Neural cell (in vitro differentiated cells): ENCODE data around the gene SLK. TPM values are rescaled to one million over a fixed set of nuclear protein-coding genes. Genes with fewer than 3 reads are reported as not detected.

Source experiments
- H2AFZ ChIP-seq: fragments of 200-600, 300-800 bp; sonication (generic), shearing (Covaris generic); 2 replicates; pipeline ENCODE4 v1.6.0; 2014; ENCODE audit warnings: low read depth, mild to moderate bottlenecking, antibody characterized with exemption, low read length, moderate library complexity
- H3F3A ChIP-seq: fragments of 200-600 bp; shearing (Covaris generic); 2 replicates; pipeline ENCODE4 v1.6.1; 2016; ENCODE audit warnings: mild to moderate bottlenecking, moderate library complexity, mixed read lengths, antibody characterized with exemption, low read length; ENCODE audit not compliant: insufficient read depth, poor library complexity, severe bottlenecking
- H3K27ac ChIP-seq: fragments of 200-600, 300-800 bp; sonication (generic), shearing (Covaris generic); 2 replicates; pipeline ENCODE4 v1.5.1; 2014; ENCODE audit warnings: mild to moderate bottlenecking, low read length, moderate library complexity
- H3K27me3 ChIP-seq: fragments of 300-800, 200-600 bp; sonication (generic), shearing (Covaris generic); 2 replicates; pipeline ENCODE4 v1.6.0; 2014; ENCODE audit warnings: mild to moderate bottlenecking, low read depth, low read length, moderate library complexity; ENCODE audit not compliant: insufficient read depth
- H3K36me3 ChIP-seq: fragments of 300-800, 200-600 bp; sonication (generic), shearing (Covaris generic); 2 replicates; pipeline ENCODE4 v1.5.1; 2014; ENCODE audit warnings: mild to moderate bottlenecking, antibody characterized with exemption, low read length, moderate library complexity; ENCODE audit not compliant: insufficient read depth
- H3K4me2 ChIP-seq: fragments of 300-800, 200-600 bp; sonication (generic), shearing (Covaris generic); 2 replicates; pipeline ENCODE4 v1.6.0; 2014; ENCODE audit warnings: mild to moderate bottlenecking, low read length
- H3K4me3 ChIP-seq: fragments of 300-800, 200-600 bp; sonication (generic), shearing (Covaris generic); 2 replicates; pipeline ENCODE4 v1.5.1; 2014; ENCODE audit warnings: mild to moderate bottlenecking, low read length, moderate library complexity
- H3K79me2 ChIP-seq: fragments of 200-600 bp; shearing (Covaris generic); replicated peaks from 2 replicates; pipeline ENCODE4 v1.6.0; 2014; ENCODE audit warnings: mild to moderate bottlenecking, low read length, moderate library complexity; ENCODE audit not compliant: insufficient read depth
- H3K9ac ChIP-seq: fragments of 300-800, 200-600 bp; sonication (generic), shearing (Covaris generic); 2 replicates; pipeline ENCODE4 v1.6.1; 2016; ENCODE audit warnings: mild to moderate bottlenecking, low read length, mixed read lengths
- H3K9me2 ChIP-seq: fragments of 200-600 bp; shearing (Covaris generic); 2 replicates; pipeline ENCODE4 v1.6.1; 2016; ENCODE audit warnings: mild to moderate bottlenecking, low read length, mixed read lengths; ENCODE audit not compliant: insufficient read depth
- H3K9me3 ChIP-seq: fragments of 200-600, 300-800 bp; sonication (generic), shearing (Covaris generic); 2 replicates; pipeline ENCODE4 v1.6.1; 2016; ENCODE audit warnings: mild to moderate bottlenecking, mixed run types, low read length, moderate library complexity, mixed read lengths
- H4K20me1 ChIP-seq: fragments of 200-600 bp; shearing (Covaris generic); 2 replicates; pipeline ENCODE4 v1.6.1; 2016; ENCODE audit warnings: mild to moderate bottlenecking, mixed run types; ENCODE audit not compliant: insufficient read depth
- CTCF ChIP-seq: fragments of 450-650 bp; IDR thresholded peaks from 2 replicates; pipeline ENCODE4 v1.5.1; 2014; ENCODE audit warnings: antibody characterized with exemption, mild to moderate bottlenecking, moderate library complexity; ENCODE audit not compliant: poor library complexity, severe bottlenecking
- EP300 ChIP-seq: fragments of 450-650 bp; conservative IDR thresholded peaks from 2 replicates; pipeline ENCODE4 v1.6.1; 2014; ENCODE audit warnings: antibody characterized with exemption, mild to moderate bottlenecking, moderate library complexity; ENCODE audit not compliant: poor library complexity, severe bottlenecking
- EZH2 ChIP-seq: fragments of 200-600, 300-800 bp; shearing (Covaris generic), sonication (generic); IDR thresholded peaks from 2 replicates; pipeline ENCODE4 v1.6.1; 2014; ENCODE audit warnings: antibody characterized with exemption, low read length, borderline replicate concordance, mild to moderate bottlenecking; ENCODE audit not compliant: insufficient read depth, poor library complexity, severe bottlenecking
- MXI1 ChIP-seq: fragments of 450-650 bp; conservative IDR thresholded peaks from 2 replicates; pipeline ENCODE4 v1.6.1; 2014; ENCODE audit warnings: antibody characterized with exemption, mild to moderate bottlenecking; ENCODE audit not compliant: poor library complexity, severe bottlenecking
- POLR2AphosphoS5 ChIP-seq: IDR thresholded peaks from 2 replicates; pipeline ENCODE4 v1.6.1; 2012
- RAD21 ChIP-seq: fragments of 450-650 bp; conservative IDR thresholded peaks from 2 replicates; pipeline ENCODE4 v1.6.1; 2014; ENCODE audit warnings: antibody characterized with exemption, mild to moderate bottlenecking, moderate library complexity
- REST ChIP-seq: IDR thresholded peaks from 2 replicates; pipeline ENCODE4 v1.6.1; 2012; ENCODE audit warnings: borderline replicate concordance
- SMC3 ChIP-seq: fragments of 450-650 bp; conservative IDR thresholded peaks from 2 replicates; pipeline ENCODE4 v1.6.1; 2014; ENCODE audit warnings: antibody characterized with exemption, mild to moderate bottlenecking, moderate library complexity; ENCODE audit not compliant: poor library complexity
- TAF1 ChIP-seq: IDR thresholded peaks from 2 replicates; pipeline ENCODE4 v1.6.1; 2012; ENCODE audit warnings: low read depth
- polyA plus RNA-seq: library from polyadenylated mRNA; depleted of rRNA; stranded (reverse); fragments of >200 nt; gene quantifications from 2 replicates; pipeline ENCODE4 v1.2.3, GENCODE V29; 2014

SLK gene
- polyA plus RNA-seq, 1 donor from 2014 or later: 23.7 TPM

- TF ChIP-seq RAD21: no peak
- TF ChIP-seq EP300: no peak
- no peak for TF ChIP-seq CTCF
- TF ChIP-seq POLR2AphosphoS5: no peak
- no peak for TF ChIP-seq EZH2
- TF ChIP-seq TAF1: no peak
- TF ChIP-seq MXI1: no peak
- no peak for TF ChIP-seq REST
- TF ChIP-seq SMC3: no peak
- no peak overlapping the region for H3K9ac ChIP-seq
- H3K79me2 ChIP-seq: no peaks in the 10 kb centered on the region
- H3K36me3 ChIP-seq: no peaks in the 10 kb centered on the region
- no peak overlapping the region for H2AFZ ChIP-seq
- H3K4me2 ChIP-seq: no peak overlapping the region
- no peak overlapping the region for H3K27ac ChIP-seq
- no peaks in the 10 kb centered on the region for H3F3A ChIP-seq
- H3K27me3 ChIP-seq: no peaks in the 10 kb centered on the region
- H3K4me3 ChIP-seq: no peak overlapping the region
- no peaks in the 10 kb centered on the region for H4K20me1 ChIP-seq
- H3K9me2 ChIP-seq: no peaks in the 10 kb centered on the region
- H3K9me3 ChIP-seq: no peaks in the 10 kb centered on the region
Measured at GRCh38 chr10:103941801-103942200, 25.1 kb upstream of the SLK start.

GRCh38 chr10:103942866-103943265 is 24.1 kb upstream of the SLK start:
- Histone ChIP-seq H3K9me3 (no peaks in the 10 kb centered on the region), H3K4me3 (no peak overlapping the region), H2AFZ (no peak overlapping the region), H3K36me3 (no peaks in the 10 kb centered on the region), H3K4me2 (no peak overlapping the region), H4K20me1 (no peaks in the 10 kb centered on the region), H3K27ac (no peak overlapping the region), H3K9ac (no peak overlapping the region), H3K27me3 (no peaks in the 10 kb centered on the region), H3K9me2 (no peaks in the 10 kb centered on the region), H3K79me2 (no peaks in the 10 kb centered on the region), H3F3A (no peaks in the 10 kb centered on the region)
- no peak for TF ChIP-seq SMC3
- no peak for TF ChIP-seq REST
- no peak for TF ChIP-seq POLR2AphosphoS5
